Osteocyte (in vitro differentiated cells): ENCODE data around the gene CELF4. TPM values are rescaled to one million over a fixed set of nuclear protein-coding genes. Genes with fewer than 3 reads are reported as not detected.

Source experiments
- DNase-seq: peaks from one replicate; pipeline ENCODE4 v3.0.0; 2021; ENCODE audit warnings: mixed read lengths; ENCODE audit not compliant: unreplicated experiment; ENCODE audit errors: extremely low spot score
- H3K27ac Mint-ChIP-seq: one replicate; pipeline ENCODE4 v1.8.0; 2021; ENCODE audit warnings: mild to moderate bottlenecking, mixed read lengths; ENCODE audit not compliant: unreplicated experiment
- H3K27me3 Mint-ChIP-seq: one replicate; pipeline ENCODE4 v1.8.0; 2021; ENCODE audit warnings: mixed read lengths; ENCODE audit not compliant: unreplicated experiment
- H3K36me3 Mint-ChIP-seq: one replicate; pipeline ENCODE4 v1.8.0; 2021; ENCODE audit warnings: mixed read lengths; ENCODE audit not compliant: unreplicated experiment
- H3K4me1 Mint-ChIP-seq: one replicate; pipeline ENCODE4 v1.8.0; 2021; ENCODE audit warnings: mixed read lengths; ENCODE audit not compliant: unreplicated experiment
- H3K4me3 Mint-ChIP-seq: one replicate; pipeline ENCODE4 v1.8.0; 2021; ENCODE audit warnings: mild to moderate bottlenecking, moderate library complexity, mixed read lengths; ENCODE audit not compliant: unreplicated experiment
- H3K9me3 Mint-ChIP-seq: one replicate; pipeline ENCODE4 v1.8.0; 2021; ENCODE audit warnings: mixed read lengths; ENCODE audit not compliant: unreplicated experiment
- total RNA-seq: library from RNA; stranded (reverse); gene quantifications from 2 replicates; pipeline ENCODE4 v1.2.1, GENCODE V29; 2021
- TF ChIP-seq, protein P1 (sequence below): fragments of 200-600 bp; sonication (generic); IDR thresholded peaks from 2 replicates; pipeline ENCODE4 v1.5.0; 2021; ENCODE audit warnings: antibody characterized with exemption, mild to moderate bottlenecking, moderate library complexity

Gene CELF4
- total RNA-seq, 1 donor from 2014 or later: not detected

DNA sequence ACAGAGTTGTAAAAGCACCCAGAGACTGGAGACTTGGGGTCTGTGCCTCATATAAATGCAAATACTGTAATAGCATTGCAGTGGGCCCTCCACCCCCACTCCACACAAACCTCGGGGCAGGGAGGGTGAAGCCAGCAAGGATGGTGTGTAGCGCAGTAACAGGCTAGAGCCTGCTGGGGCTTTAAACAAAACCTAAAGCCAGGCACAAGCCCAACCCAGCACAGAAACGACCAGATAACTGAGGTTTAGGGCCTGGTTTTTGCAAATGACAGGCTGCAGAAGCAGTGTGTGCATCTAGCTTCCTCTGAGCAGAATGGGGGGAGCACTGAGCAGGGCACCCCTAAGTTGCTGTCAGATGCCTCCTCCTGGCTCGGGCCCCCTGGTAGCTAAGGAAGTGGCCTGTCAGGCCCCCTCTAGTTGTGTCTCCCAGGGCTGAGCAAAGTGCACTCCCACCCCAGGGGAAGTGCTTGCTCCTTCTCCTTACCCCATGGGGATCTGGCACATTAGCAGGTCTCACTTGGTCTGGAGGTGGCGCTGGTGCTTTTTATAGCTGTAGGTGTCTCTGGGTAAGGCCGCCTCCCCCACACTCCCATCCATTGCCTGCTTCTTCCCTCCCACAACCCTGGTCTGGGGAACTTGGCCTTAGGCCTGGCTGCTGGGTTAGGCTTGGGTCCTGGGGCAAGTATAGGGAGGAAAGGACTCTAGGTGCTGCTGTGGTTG is 135.1 kb downstream of the CELF4 start:
- H3K4me1 Mint-ChIP-seq: no peaks in the 10 kb centered on the region
- DNase-seq: no peak
- no peak overlapping the region for H3K27ac Mint-ChIP-seq
- TF ChIP-seq, protein P1, sequence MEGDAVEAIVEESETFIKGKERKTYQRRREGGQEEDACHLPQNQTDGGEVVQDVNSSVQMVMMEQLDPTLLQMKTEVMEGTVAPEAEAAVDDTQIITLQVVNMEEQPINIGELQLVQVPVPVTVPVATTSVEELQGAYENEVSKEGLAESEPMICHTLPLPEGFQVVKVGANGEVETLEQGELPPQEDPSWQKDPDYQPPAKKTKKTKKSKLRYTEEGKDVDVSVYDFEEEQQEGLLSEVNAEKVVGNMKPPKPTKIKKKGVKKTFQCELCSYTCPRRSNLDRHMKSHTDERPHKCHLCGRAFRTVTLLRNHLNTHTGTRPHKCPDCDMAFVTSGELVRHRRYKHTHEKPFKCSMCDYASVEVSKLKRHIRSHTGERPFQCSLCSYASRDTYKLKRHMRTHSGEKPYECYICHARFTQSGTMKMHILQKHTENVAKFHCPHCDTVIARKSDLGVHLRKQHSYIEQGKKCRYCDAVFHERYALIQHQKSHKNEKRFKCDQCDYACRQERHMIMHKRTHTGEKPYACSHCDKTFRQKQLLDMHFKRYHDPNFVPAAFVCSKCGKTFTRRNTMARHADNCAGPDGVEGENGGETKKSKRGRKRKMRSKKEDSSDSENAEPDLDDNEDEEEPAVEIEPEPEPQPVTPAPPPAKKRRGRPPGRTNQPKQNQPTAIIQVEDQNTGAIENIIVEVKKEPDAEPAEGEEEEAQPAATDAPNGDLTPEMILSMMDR: no peak
- no peak overlapping the region for H3K4me3 Mint-ChIP-seq
- no peaks in the 10 kb centered on the region for H3K36me3 Mint-ChIP-seq
- H3K9me3 Mint-ChIP-seq: no peaks in the 10 kb centered on the region
- H3K27me3 Mint-ChIP-seq: peaks cover 2% of the 10 kb centered on the region

DNA sequence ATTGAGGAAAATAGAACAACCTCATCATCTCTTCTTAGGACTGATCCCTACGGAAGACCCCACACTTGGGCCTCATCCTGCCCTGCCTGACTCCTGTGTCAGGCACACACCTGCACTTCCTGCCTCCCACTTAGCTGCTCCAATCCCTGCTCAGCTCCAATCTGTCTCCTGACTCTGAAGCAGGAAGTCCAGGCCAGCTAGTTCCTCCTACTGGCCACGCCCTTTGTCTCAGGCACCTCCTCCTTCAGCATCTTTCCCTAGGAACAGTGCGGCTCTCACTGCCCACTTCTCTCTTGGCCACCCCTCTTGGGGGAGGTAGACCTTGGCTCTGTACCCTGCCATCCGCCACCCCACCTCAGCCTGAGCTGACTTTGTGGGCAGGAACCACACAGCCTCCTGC is 135.8 kb downstream of the CELF4 start:
- Mint-ChIP-seq H3K4me3 (no peak overlapping the region), H3K27me3 (peaks cover 2% of the 10 kb centered on the region), H3K27ac (no peak overlapping the region), H3K9me3 (no peaks in the 10 kb centered on the region), H3K36me3 (no peaks in the 10 kb centered on the region), H3K4me1 (no peaks in the 10 kb centered on the region)
- TF ChIP-seq, protein P1: no peak
- no peak for DNase-seq

DNA sequence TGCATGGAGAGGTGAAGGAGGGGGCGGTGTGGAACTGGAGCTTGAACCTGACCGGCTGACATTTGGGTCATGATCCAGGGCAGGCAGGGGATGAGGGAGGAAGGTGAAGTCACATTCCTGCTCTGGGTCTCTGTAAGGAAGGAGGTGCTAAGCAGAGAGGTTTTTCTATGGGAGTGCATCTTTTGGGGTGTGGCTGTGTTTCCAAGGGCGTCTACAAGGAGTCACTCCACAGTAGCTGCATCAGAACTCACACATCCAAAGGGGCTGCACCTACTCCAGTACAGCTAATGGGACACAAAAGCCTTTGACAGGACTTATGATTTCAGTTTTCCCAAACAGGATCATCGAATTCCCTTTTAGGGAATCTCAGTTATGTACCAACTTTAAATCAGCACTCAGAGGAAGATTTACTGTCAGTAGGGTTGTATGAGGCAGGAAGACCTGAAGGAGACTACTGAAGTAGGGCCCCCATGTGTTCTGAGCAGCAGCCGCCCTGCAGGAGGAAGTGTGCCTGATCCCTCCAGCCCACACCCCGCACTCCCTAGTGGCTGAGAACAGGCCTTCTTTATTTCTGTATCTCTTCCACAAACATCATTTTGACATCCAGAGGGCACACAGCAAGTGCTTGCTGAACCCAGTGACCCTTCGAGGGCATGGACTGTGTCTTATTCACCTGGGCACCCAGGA is 137.2 kb downstream of the CELF4 start:
- no peaks in the 10 kb centered on the region for H3K9me3 Mint-ChIP-seq
- no peak overlapping the region for H3K27ac Mint-ChIP-seq
- no peak for DNase-seq
- peaks cover 1% of the 10 kb centered on the region for H3K27me3 Mint-ChIP-seq
- no peak overlapping the region for H3K4me3 Mint-ChIP-seq
- H3K36me3 Mint-ChIP-seq: no peaks in the 10 kb centered on the region
- TF ChIP-seq, protein P1: no peak
- H3K4me1 Mint-ChIP-seq: no peaks in the 10 kb centered on the region

DNA sequence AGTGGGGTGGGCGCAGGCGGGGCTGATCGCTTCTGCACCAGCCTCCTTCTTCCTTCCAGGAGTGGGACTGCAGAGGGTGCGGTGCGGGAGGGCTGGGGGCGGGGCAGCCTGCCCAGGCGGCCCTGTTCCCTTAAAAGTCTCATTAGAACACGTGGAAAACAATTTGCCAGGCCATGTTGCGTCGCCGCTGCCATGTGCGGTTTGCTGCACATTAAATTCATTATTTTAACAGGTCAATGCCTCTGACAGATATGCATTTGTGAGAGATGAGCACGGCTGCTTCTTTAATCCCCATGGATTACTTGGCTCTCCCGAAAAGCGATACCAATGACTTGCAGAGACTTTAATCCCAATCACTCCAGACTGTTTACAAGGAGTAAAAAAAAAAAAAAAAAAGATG is 139.0 kb downstream of the CELF4 start:
- H3K27ac Mint-ChIP-seq: no peak overlapping the region
- no peaks in the 10 kb centered on the region for H3K27me3 Mint-ChIP-seq
- no peak overlapping the region for H3K4me3 Mint-ChIP-seq
- no peaks in the 10 kb centered on the region for H3K9me3 Mint-ChIP-seq
- TF ChIP-seq, protein P1: no peak
- H3K36me3 Mint-ChIP-seq: no peaks in the 10 kb centered on the region
- DNase-seq: no peak
- no peaks in the 10 kb centered on the region for H3K4me1 Mint-ChIP-seq

DNA sequence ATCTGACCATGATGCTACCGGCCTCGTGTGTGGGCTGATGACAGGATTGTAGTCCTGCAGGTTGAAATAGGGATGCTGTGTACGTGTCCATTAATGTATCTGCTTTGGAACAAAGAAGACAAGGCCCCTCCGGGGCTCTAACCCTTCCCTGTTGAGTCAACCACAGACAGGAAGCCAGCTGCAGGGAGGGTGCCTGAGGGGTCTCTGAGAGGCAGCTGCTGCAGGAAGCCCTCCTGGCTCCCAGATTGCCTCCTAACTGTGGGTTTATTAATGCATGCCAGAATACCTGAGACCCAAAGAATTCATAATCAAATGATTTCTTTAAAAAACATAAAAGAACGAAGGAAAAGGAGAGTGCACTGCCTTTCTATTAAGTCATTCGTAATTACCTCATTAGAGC is 140.4 kb downstream of the CELF4 start:
- Mint-ChIP-seq H3K36me3 (no peaks in the 10 kb centered on the region), H3K4me3 (no peak overlapping the region), H3K27me3 (no peaks in the 10 kb centered on the region), H3K27ac (no peak overlapping the region), H3K9me3 (no peaks in the 10 kb centered on the region), H3K4me1 (no peaks in the 10 kb centered on the region)
- no peak for DNase-seq
- TF ChIP-seq, protein P1: no peak
